Tibial artery (tissue), 4 donors: Measurements from ENCODE around the gene GRIN2C.

Experiments
- DNase-seq, 2 donors: peaks; one replicate each; pipeline ENCODE4 v3.0.0-alpha.2; 2019
- H3K27ac ChIP-seq, 2 donors: fragments of 200-600 bp; sonication (generic) in 1 of 2; 1 replicate in 1 of 2; 2 replicates in 1 of 2; pipeline ENCODE4 v1.5.1; 2018 to 2019; ENCODE audit warnings: mild to moderate bottlenecking in 1 of 2
- H3K27me3 ChIP-seq, 2 donors: fragments of 200-600 bp; sonication (generic) in 1 of 2; one replicate each; pipeline versions ENCODE4 v1.5.1 to v1.6.0; 2016 to 2019
- H3K36me3 ChIP-seq, 3 donors: fragments of 200-600 bp; sonication (generic) in 2 of 3; one replicate each; pipeline ENCODE4 v1.5.1; 2016 to 2019; ENCODE audit warnings: mild to moderate bottlenecking in 2 of 3
- H3K4me1 ChIP-seq, 4 donors: fragments of 200-600 bp; sonication (generic) in 2 of 4; 1 replicate in 3 of 4; 2 replicates in 1 of 4; pipeline ENCODE4 v1.5.1; 2016 to 2019
- H3K4me3 ChIP-seq, 2 donors: fragments of 200-600 bp; sonication (generic) in 1 of 2; 1 replicate in 1 of 2; 2 replicates in 1 of 2; pipeline ENCODE4 v1.5.1; 2018 to 2019; ENCODE audit warnings: mild to moderate bottlenecking in 2 of 2
- H3K9me3 ChIP-seq, 3 donors: fragments of 200-600 bp; sonication (generic) in 1 of 3; one replicate each; pipeline ENCODE4 v1.5.1; 2016 to 2019
- CTCF ChIP-seq, 2 experiments: fragments of 200-600 bp in 1 of 2; fragments of 450-650 bp in 1 of 2; IDR thresholded peaks; one replicate each; pipeline ENCODE4 v1.5.1; 2017 to 2019; ENCODE audit warnings: antibody characterized with exemption in 2 of 2, mild to moderate bottlenecking in 1 of 2, moderate library complexity in 1 of 2
- intact Hi-C: fragments of 100-400 bp; cut with DNase I; formaldehyde crosslinking; loops from one replicate; pipeline ENCODE4 v1.15.0; 2023; ENCODE audit warnings: low total_unique reads

GRIN2C gene

DNA sequence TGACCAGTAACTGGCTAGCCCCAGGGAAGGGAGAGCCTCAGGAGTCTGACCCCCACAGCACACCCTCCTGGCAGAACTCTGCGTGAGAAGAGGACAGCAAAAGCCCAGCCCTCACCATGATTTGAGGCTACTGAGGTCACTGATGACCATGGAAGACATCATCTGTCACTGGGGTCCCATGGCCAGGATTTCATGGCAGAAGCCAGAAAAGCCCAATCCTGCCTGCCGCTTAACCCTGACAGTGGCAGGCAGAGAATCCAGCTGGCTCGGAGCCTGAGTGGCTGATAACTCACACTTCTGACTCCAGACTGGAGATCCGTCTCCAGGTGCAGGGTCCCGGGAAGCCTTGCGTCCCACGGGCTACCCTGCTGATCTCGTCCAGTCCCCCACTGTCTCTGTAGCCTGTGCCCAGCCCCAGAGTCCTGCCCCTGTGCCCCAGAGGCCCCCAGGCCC is 17.5 kb downstream of the GRIN2C start:
- H3K4me3 ChIP-seq: peak overlapping the region; percentile 39 to 54
- peaks cover 0 to 23% (median 16%) of the 10 kb centered on the region in 4 donors for H3K4me1 ChIP-seq
- peaks cover 0 to 30% of the 10 kb centered on the region in 2 donors for H3K27me3 ChIP-seq
- intact Hi-C loops: no loop called here
- no peak for DNase-seq
- H3K36me3 ChIP-seq: peaks cover 0 to 14% (median 6%) of the 10 kb centered on the region in 3 donors
- H3K27ac ChIP-seq: no peak overlapping the region
- TF ChIP-seq CTCF (IDR thresholded peaks at IDR 0.05): no peak
- no peaks in the 10 kb centered on the region for H3K9me3 ChIP-seq

GRCh38 chr17:74840989-74841666 is 18.6 kb downstream of the GRIN2C start:
- no peaks in the 10 kb centered on the region for H3K9me3 ChIP-seq
- peaks cover 0 to 24% (median 17%) of the 10 kb centered on the region in 3 donors for H3K36me3 ChIP-seq
- peak; percentile 74 to 81 for DNase-seq
- no peak for TF ChIP-seq CTCF (IDR thresholded peaks at IDR 0.05)
- peaks cover 0 to 29% of the 10 kb centered on the region in 2 donors for H3K27me3 ChIP-seq
- no peak overlapping the region for H3K4me3 ChIP-seq
- intact Hi-C loops: no loop called here
- H3K4me1 ChIP-seq: peaks cover 0 to 23% (median 16%) of the 10 kb centered on the region in 4 donors
- H3K27ac ChIP-seq: peak overlapping the region in 1 of 2 donors; percentile 24

DNA sequence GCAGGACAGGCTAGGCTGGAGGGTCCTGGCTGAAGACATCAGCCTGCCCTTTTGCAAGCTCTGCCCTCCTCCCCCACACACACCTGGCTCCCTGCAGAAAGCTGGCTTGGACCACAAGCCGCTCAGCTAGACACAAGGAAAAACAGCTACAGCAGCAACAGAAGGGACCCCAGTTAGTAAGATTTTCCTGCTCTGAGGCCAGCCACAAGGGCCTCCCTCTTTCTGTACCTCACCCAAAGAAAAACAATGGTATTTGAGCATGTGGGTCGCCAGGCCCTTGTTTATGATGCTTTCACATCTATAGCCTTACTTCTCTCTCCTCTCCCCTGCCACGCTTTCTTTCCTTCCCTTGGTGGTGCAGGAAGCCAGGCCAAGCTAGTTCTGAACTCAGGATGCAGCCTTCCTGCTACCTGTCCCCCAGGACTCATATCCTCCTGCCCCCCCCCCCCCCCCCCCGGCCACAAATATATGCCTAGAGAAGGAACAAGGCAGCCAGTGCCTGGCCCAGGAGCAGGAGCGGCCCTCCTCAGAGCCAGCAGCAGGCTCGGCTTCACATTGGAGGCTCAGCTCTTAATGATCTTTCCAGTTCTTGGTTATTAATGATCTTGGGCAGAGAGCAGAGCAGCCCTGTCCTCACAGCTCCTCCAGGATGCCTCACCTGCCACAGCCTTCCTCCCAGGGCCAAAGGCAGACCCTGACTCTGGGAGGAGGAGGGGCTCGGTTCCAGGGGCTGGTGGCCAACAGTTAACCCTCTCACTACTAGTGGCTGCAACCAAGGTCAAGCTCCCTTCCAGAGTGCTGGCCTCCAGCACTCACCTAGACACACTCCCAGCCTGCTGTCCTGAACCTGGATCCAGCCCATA is 19.5 kb downstream of the GRIN2C start:
- no peak overlapping the region for H3K27ac ChIP-seq
- TF ChIP-seq CTCF (IDR thresholded peaks at IDR 0.05): no peak
- intact Hi-C loops: no loop called here
- H3K4me3 ChIP-seq: no peak overlapping the region
- no peaks in the 10 kb centered on the region for H3K9me3 ChIP-seq
- H3K36me3 ChIP-seq: peaks cover 0 to 33% (median 20%) of the 10 kb centered on the region in 3 donors
- H3K4me1 ChIP-seq: peaks cover 0 to 23% (median 16%) of the 10 kb centered on the region in 4 donors
- peaks cover 0 to 20% of the 10 kb centered on the region in 2 donors for H3K27me3 ChIP-seq
- no peak for DNase-seq

DNA sequence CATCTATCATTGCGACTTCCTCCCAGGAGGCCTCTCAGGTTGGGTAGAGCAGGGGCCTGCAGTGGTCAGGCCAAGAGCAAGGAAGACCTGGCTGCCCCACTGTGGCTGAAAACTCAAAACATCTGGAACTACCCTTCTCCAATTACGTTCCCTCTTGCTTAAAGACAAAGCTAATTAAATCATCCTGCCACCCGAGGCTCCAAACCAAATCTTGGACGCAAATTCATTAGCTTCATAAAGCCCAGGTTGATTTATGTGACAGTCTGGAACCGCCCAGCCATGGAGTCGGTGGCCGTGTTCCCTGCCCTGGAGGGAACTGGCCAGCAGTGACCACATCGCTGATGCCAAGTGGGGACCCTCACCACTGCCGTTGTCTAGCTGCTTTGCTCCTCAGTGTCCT is 21.4 kb downstream of the GRIN2C start:
- Histone ChIP-seq H3K27ac (no peak overlapping the region), H3K4me1 (peaks cover 0 to 21% (median 15%) of the 10 kb centered on the region in 4 donors), H3K36me3 (peaks cover 0 to 43% (median 20%) of the 10 kb centered on the region in 3 donors), H3K4me3 (no peak overlapping the region), H3K9me3 (no peaks in the 10 kb centered on the region), H3K27me3 (peaks cover 0 to 3% of the 10 kb centered on the region in 2 donors)
- no peak for TF ChIP-seq CTCF (IDR thresholded peaks at IDR 0.05)
- intact Hi-C loops: no loop called here
- DNase-seq: no peak

- Histone ChIP-seq H3K4me1 (peaks cover 0 to 8% (median 4%) of the 10 kb centered on the region in 4 donors), H3K27me3 (no peaks in the 10 kb centered on the region), H3K4me3 (no peak overlapping the region), H3K9me3 (no peaks in the 10 kb centered on the region), H3K27ac (no peak overlapping the region), H3K36me3 (peaks cover 0 to 43% (median 20%) of the 10 kb centered on the region in 3 donors)
- DNase-seq: no peak
- no peak for TF ChIP-seq CTCF (IDR thresholded peaks at IDR 0.05)
- intact Hi-C loops: no loop called here
These were observed 22.8 kb downstream of the GRIN2C start for GRCh38 chr17:74836691-74837467.
